H1 (cell line): Measurements from ENCODE around the gene CPPED1.

Experiments
- CREB1 ChIP-seq: IDR thresholded peaks from 2 replicates; pipeline ENCODE4 v1.6.1; 2012; ENCODE audit warnings: inconsistent platforms
- CTCF ChIP-seq, 3 experiments: IDR thresholded peaks; 1 replicate in 2 of 3; 2 replicates in 1 of 3; pipeline versions ENCODE4 v1.5.1 to v1.6.1; 2011; ENCODE audit warnings: low read length in 3 of 3, mild to moderate bottlenecking in 3 of 3, inconsistent platforms in 2 of 3, low read depth in 1 of 3, moderate library complexity in 1 of 3; ENCODE audit not compliant: insufficient read depth in 1 of 3; ENCODE audit errors: control extremely low read depth in 1 of 3
- EP300 ChIP-seq, 2 experiments: IDR thresholded peaks; 1 replicate in 1 of 2; 2 replicates in 1 of 2; pipeline ENCODE4 v1.6.1; 2011 to 2012; ENCODE audit warnings: low read depth in 2 of 2, low read length in 2 of 2, mild to moderate bottlenecking in 2 of 2, borderline replicate concordance in 1 of 2, inconsistent platforms in 1 of 2, moderate library complexity in 1 of 2
- EZH2 ChIP-seq: fragments of 200-600 bp; sonication (generic); IDR thresholded peaks from 2 replicates; pipeline ENCODE4 v1.7.1; 2012; ENCODE audit warnings: low read depth, mild to moderate bottlenecking, moderate library complexity, low read length, inconsistent platforms; ENCODE audit not compliant: severe bottlenecking
- GABPA ChIP-seq: IDR thresholded peaks from 2 replicates; pipeline ENCODE4 v1.6.1; 2011; ENCODE audit warnings: mild to moderate bottlenecking, low read length, moderate library complexity, borderline replicate concordance; ENCODE audit not compliant: insufficient read depth
- GTF2F1 ChIP-seq: IDR thresholded peaks from 2 replicates; pipeline ENCODE4 v1.6.1; 2012; ENCODE audit warnings: low read depth, low read length, improper control_type of control experiment, borderline replicate concordance
- KDM5A ChIP-seq: fragments of 200-600 bp; IDR thresholded peaks from 2 replicates; pipeline ENCODE4 v1.7.1; 2012; ENCODE audit warnings: mild to moderate bottlenecking, low read length, inconsistent platforms, mixed read lengths
- MAX ChIP-seq: IDR thresholded peaks from 2 replicates; pipeline ENCODE4 v1.6.1; 2012; ENCODE audit warnings: inconsistent platforms
- POLR2A ChIP-seq, 2 experiments: IDR thresholded peaks; 1 replicate in 1 of 2; 2 replicates in 1 of 2; pipeline ENCODE4 v1.6.1; 2011; ENCODE audit warnings: low read depth in 2 of 2, low read length in 2 of 2, mild to moderate bottlenecking in 2 of 2; ENCODE audit errors: control extremely low read depth in 1 of 2
- SP1 ChIP-seq: IDR thresholded peaks from 2 replicates; pipeline ENCODE4 v1.6.1; 2011; ENCODE audit warnings: low read depth, low read length

DNA sequence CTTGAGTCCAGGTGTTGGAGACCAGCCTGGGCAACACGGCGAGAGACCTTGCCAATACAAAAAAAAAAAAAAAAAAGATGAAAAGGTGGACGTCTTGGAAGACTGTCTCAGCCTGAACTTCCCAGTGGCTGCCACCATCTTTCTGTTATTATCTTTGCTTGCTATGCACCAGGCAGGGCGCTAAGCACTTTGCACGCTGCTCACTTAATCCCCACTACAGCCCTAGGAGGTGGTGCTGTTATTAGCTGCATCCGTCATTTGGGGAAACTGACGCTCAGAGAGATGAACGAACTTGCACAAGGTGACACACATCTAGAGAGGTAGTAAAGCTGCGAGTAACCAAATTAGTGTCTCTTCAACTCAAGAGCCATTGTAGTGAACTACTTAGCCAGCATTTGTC is 708 bp upstream of the CPPED1 start:
- TF ChIP-seq KDM5A (no peak), CTCF (IDR thresholded peaks at IDR 0.05; ENCODE audit: control extremely low read depth in 1 of 3, insufficient read depth in 1 of 3, low read depth in 1 of 3, low read length in 3 of 3) (no peak), SP1 (no peak), EZH2 (no peak), POLR2A (IDR thresholded peaks at IDR 0.05; ENCODE audit: control extremely low read depth in 1 of 2, low read depth in 2 of 2, low read length in 2 of 2) (no peak), CREB1 (no peak), GTF2F1 (no peak), MAX (no peak), EP300 (IDR thresholded peaks at IDR 0.05; ENCODE audit: borderline replicate concordance in 1 of 2, low read depth in 2 of 2, low read length in 2 of 2) (no peak), GABPA (no peak)
